Prostate gland (tissue), 2 donors: ENCODE data around the gene COL25A1.

ENCODE experiments used
- POLR2AphosphoS5 ChIP-seq: sonication (generic); formaldehyde crosslinking; IDR thresholded peaks from one replicate; pipeline ENCODE4 v1.6.1; 2017; ENCODE audit warnings: antibody characterized with exemption
- TF ChIP-seq, protein P1 (sequence below), 4 experiments: fragments of 200-600 bp in 2 of 4; fragments of 450-650 bp in 2 of 4; sonication (generic) in 2 of 4; IDR thresholded peaks; 1 replicate in 3 of 4; 2 replicates in 1 of 4; pipeline ENCODE4 v1.5.1; 2016 to 2019; ENCODE audit warnings: antibody characterized with exemption in 4 of 4, mild to moderate bottlenecking in 2 of 4, moderate library complexity in 2 of 4

DNA sequence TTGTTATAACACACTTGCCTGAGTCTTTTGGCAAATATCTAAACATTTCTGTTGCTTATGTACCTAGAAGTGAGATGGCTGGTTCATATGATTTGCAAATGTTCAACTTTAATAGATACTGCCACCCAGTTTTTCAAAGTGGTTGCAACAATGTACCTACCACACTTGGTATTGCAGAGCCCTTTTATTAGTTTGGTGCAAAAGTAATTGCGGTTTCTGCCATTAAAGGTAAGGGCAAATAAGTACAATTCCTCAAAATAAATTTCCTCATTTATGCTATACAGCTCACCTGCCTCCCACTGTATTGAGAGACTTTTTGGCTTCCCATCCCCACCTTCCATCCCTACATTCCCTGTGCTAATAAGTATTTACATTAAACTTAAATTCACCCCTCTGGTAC is 47.7 kb upstream of the COL25A1 start:
- TF ChIP-seq, protein P1, sequence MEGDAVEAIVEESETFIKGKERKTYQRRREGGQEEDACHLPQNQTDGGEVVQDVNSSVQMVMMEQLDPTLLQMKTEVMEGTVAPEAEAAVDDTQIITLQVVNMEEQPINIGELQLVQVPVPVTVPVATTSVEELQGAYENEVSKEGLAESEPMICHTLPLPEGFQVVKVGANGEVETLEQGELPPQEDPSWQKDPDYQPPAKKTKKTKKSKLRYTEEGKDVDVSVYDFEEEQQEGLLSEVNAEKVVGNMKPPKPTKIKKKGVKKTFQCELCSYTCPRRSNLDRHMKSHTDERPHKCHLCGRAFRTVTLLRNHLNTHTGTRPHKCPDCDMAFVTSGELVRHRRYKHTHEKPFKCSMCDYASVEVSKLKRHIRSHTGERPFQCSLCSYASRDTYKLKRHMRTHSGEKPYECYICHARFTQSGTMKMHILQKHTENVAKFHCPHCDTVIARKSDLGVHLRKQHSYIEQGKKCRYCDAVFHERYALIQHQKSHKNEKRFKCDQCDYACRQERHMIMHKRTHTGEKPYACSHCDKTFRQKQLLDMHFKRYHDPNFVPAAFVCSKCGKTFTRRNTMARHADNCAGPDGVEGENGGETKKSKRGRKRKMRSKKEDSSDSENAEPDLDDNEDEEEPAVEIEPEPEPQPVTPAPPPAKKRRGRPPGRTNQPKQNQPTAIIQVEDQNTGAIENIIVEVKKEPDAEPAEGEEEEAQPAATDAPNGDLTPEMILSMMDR (IDR thresholded peaks at IDR 0.05): no peak
- TF ChIP-seq POLR2AphosphoS5: no peak
